GM19324 (cell line): ENCODE measurements around the gene CCDC141.

Experiments used
- ATAC-seq: cut with Tn5 transposase; IDR thresholded peaks from one replicate; pipeline ENCODE4 v1.9.1; 2021; ENCODE audit warnings: mild to moderate bottlenecking, moderate library complexity; ENCODE audit not compliant: unreplicated experiment, low FRiP score

Gene CCDC141

GRCh38 chr2:178882666-178883440, 167.1 kb downstream of the CCDC141 start:
- ATAC-seq: no peak

- no peak for ATAC-seq
These were observed 168.9 kb downstream of the CCDC141 start for GRCh38 chr2:178881075-178881474.

GRCh38 chr2:178880257-178880656, 169.7 kb downstream of the CCDC141 start:
- no peak for ATAC-seq

GRCh38 chr2:178877874-178878273, 172.1 kb downstream of the CCDC141 start:
- no peak for ATAC-seq

GRCh38 chr2:178874529-178875240, 175.3 kb downstream of the CCDC141 start:
- no peak for ATAC-seq

GRCh38 chr2:178873912-178874311, 176.0 kb downstream of the CCDC141 start:
- ATAC-seq: no peak

- ATAC-seq: no peak
These were observed 178.4 kb downstream of the CCDC141 start for GRCh38 chr2:178871536-178871935.

GRCh38 chr2:178870703-178871102, 179.2 kb downstream of the CCDC141 start:
- ATAC-seq: no peak

- ATAC-seq: no peak
These were observed 183.9 kb downstream of the CCDC141 start for GRCh38 chr2:178865999-178866398.

- no peak for ATAC-seq
These were observed 184.6 kb downstream of the CCDC141 start for GRCh38 chr2:178865146-178865936.

- ATAC-seq: no peak
These were observed 185.9 kb downstream of the CCDC141 start for GRCh38 chr2:178863856-178864620.

GRCh38 chr2:178863130-178863855, 186.6 kb downstream of the CCDC141 start:
- no peak for ATAC-seq

GRCh38 chr2:178860551-178860950, 189.4 kb downstream of the CCDC141 start:
- no peak for ATAC-seq

- no peak for ATAC-seq
These were observed 190.2 kb downstream of the CCDC141 start for GRCh38 chr2:178859730-178860129.

GRCh38 chr2:178858896-178859625, 190.9 kb downstream of the CCDC141 start:
- ATAC-seq: no peak

GRCh38 chr2:178855151-178855550, 194.8 kb downstream of the CCDC141 start:
- ATAC-seq: no peak

- ATAC-seq: no peak
These were observed 201.6 kb downstream of the CCDC141 start for GRCh38 chr2:178848335-178848734.

- ATAC-seq: no peak
These were observed 203.5 kb downstream of the CCDC141 start for GRCh38 chr2:178846458-178846802.
